H1 (cell line): Measurements from ENCODE around the gene IRAG1. TPM values are rescaled to one million over a fixed set of nuclear protein-coding genes. Genes with fewer than 3 reads are reported as not detected.

Experiments
- CTCF ChIA-PET: fragments of 300-600 bp; sonication (Branson Sonifier 250); formaldehyde crosslinking; loops from one replicate; lab custom pipeline; 2021; ENCODE audit not compliant: partially characterized antibody; lab: Charles Lee
- POLR2A ChIA-PET: fragments of 300-600 bp; sonication (Branson Sonifier 250); formaldehyde crosslinking; loops from one replicate; lab custom pipeline; 2021; ENCODE audit warnings: inconsistent platforms; ENCODE audit not compliant: partially characterized antibody; lab: Charles Lee
- DNase-seq, 2 experiments: peaks; one replicate each; pipeline versions ENCODE4 v3.0.0 to v3.0.0-alpha.2; 2010 to 2022; ENCODE audit warnings: low spot score in 2 of 2, low read depth in 1 of 2, mixed read lengths in 1 of 2
- FAIRE-seq: peaks from 2 replicates; lab custom pipeline; 2011; peaks lifted over from hg19 to GRCh38; lab: Jason Lieb, UNC
- H2AFZ ChIP-seq: 2 replicates; pipeline ENCODE4 v1.8.1; 2012; ENCODE audit warnings: low read length, inconsistent platforms
- H2AK5ac ChIP-seq: 2 replicates; pipeline ENCODE4 v1.6.1; 2013; ENCODE audit warnings: low read depth, low read length
- H2BK120ac ChIP-seq: replicated peaks from 2 replicates; pipeline ENCODE3; 2013; ENCODE audit warnings: low read depth, low read length, inconsistent platforms
- H2BK12ac ChIP-seq: 2 replicates; pipeline ENCODE4 v1.6.1; 2013; ENCODE audit warnings: low read depth, low read length
- H2BK15ac ChIP-seq: 2 replicates; pipeline ENCODE4 v1.6.1; 2013; ENCODE audit warnings: low read length
- H2BK20ac ChIP-seq: 2 replicates; pipeline ENCODE4 v1.6.1; 2013; ENCODE audit warnings: low read length
- H2BK5ac ChIP-seq: 2 replicates; pipeline ENCODE4 v1.6.1; 2013; ENCODE audit warnings: low read depth, low read length
- H3K14ac ChIP-seq: 2 replicates; pipeline ENCODE4 v1.6.1; 2013; ENCODE audit warnings: inconsistent platforms; ENCODE audit not compliant: insufficient read length
- H3K18ac ChIP-seq: 2 replicates; pipeline ENCODE4 v1.6.1; 2013; ENCODE audit warnings: low read length; ENCODE audit errors: extremely low read depth
- H3K23ac ChIP-seq: 2 replicates; pipeline ENCODE4 v1.6.1; 2013; ENCODE audit warnings: inconsistent platforms; ENCODE audit not compliant: insufficient read length
- H3K23me2 ChIP-seq: 2 replicates; pipeline ENCODE4 v1.6.1; 2013; ENCODE audit warnings: low read depth, low read length
- H3K27ac ChIP-seq: 2 replicates; pipeline ENCODE4 v1.6.1; 2011; ENCODE audit warnings: low read depth, low read length, inconsistent platforms
- H3K27me3 ChIP-seq, 4 experiments: replicated peaks in 1 of 4; 1 replicate in 1 of 4; 2 replicates in 3 of 4; pipeline versions ENCODE4 v1.6.1 to v1.8.1; 2011 to 2013; ENCODE audit warnings: low read length in 3 of 4, mild to moderate bottlenecking in 3 of 4, inconsistent platforms in 2 of 4, mixed read lengths in 2 of 4, moderate library complexity in 1 of 4; ENCODE audit not compliant: control insufficient read depth in 3 of 4, insufficient read depth in 3 of 4; ENCODE audit errors: extremely low read depth in 1 of 4
- H3K36me3 ChIP-seq, 4 experiments: 2 replicates each; pipeline versions ENCODE4 v1.6.1 to v1.8.1; 2011 to 2013; ENCODE audit warnings: mild to moderate bottlenecking in 4 of 4, low read length in 3 of 4, moderate library complexity in 2 of 4, control low read depth in 1 of 4, inconsistent platforms in 1 of 4; ENCODE audit not compliant: insufficient read depth in 4 of 4, control insufficient read depth in 2 of 4
- H3K4ac ChIP-seq: replicated peaks from 2 replicates; pipeline ENCODE3; 2013; ENCODE audit warnings: low read length, low read depth, mixed read lengths, inconsistent platforms; ENCODE audit not compliant: insufficient read length
- H3K4me1 ChIP-seq, 4 experiments: replicated peaks in 1 of 4; 1 replicate in 1 of 4; 2 replicates in 3 of 4; pipeline versions ENCODE4 v1.6.1 to v1.8.1; 2011 to 2013; ENCODE audit warnings: low read length in 3 of 4, inconsistent platforms in 2 of 4, mixed read lengths in 1 of 4; ENCODE audit not compliant: insufficient read depth in 4 of 4, control insufficient read depth in 3 of 4
- H3K4me2 ChIP-seq, 2 experiments: 2 replicates each; pipeline versions ENCODE4 v1.6.1 to v1.8.1; 2011 to 2013; ENCODE audit warnings: low read depth in 2 of 2, low read length in 2 of 2, control low read depth in 1 of 2, inconsistent platforms in 1 of 2, mild to moderate bottlenecking in 1 of 2; ENCODE audit not compliant: insufficient read depth in 1 of 2
- H3K4me3 ChIP-seq, 4 experiments: fragments of 200-600, 300-600 bp in 1 of 4; sonication (generic), shearing (Covaris generic), sonication (Bioruptor Twin) in 1 of 4; 2 replicates each; pipeline versions ENCODE4 v1.5.1 to v1.8.1; 2011 to 2016; ENCODE audit warnings: low read length in 4 of 4, low read depth in 3 of 4, control low read depth in 2 of 4, inconsistent platforms in 2 of 4, mild to moderate bottlenecking in 2 of 4, mixed read lengths in 1 of 4, moderate library complexity in 1 of 4; ENCODE audit not compliant: insufficient read depth in 2 of 4; ENCODE audit errors: extremely low read depth in 1 of 4
- H3K56ac ChIP-seq: replicated peaks from 2 replicates; pipeline ENCODE3; 2013; ENCODE audit warnings: low read depth, mild to moderate bottlenecking, mixed read lengths, low read length, inconsistent platforms; ENCODE audit not compliant: insufficient read length
- H3K79me1 ChIP-seq: 2 replicates; pipeline ENCODE4 v1.6.1; 2013; ENCODE audit warnings: low read depth, low read length, control low read depth
- H3K79me2 ChIP-seq, 2 experiments: 2 replicates each; pipeline versions ENCODE4 v1.6.1 to v1.8.1; 2012 to 2013; ENCODE audit warnings: low read length in 2 of 2, mild to moderate bottlenecking in 2 of 2, inconsistent platforms in 1 of 2; ENCODE audit not compliant: insufficient read depth in 2 of 2, control insufficient read depth in 1 of 2
- H3K9ac ChIP-seq, 4 experiments: replicated peaks in 1 of 4; 1 replicate in 1 of 4; 2 replicates in 3 of 4; pipeline versions ENCODE4 v1.6.1 to v1.8.1; 2011 to 2013; ENCODE audit warnings: low read depth in 3 of 4, low read length in 3 of 4, control low read depth in 2 of 4, mild to moderate bottlenecking in 2 of 4, moderate library complexity in 2 of 4, inconsistent platforms in 1 of 4; ENCODE audit errors: extremely low read depth in 1 of 4
- H3K9me3 ChIP-seq, 2 experiments: 2 replicates each; pipeline versions ENCODE4 v1.6.1 to v1.8.1; 2012 to 2013; ENCODE audit warnings: mild to moderate bottlenecking in 2 of 2, moderate library complexity in 2 of 2, control low read depth in 1 of 2, inconsistent platforms in 1 of 2, low read depth in 1 of 2, low read length in 1 of 2, mixed read lengths in 1 of 2; ENCODE audit not compliant: insufficient read depth in 2 of 2
- H4K20me1 ChIP-seq, 2 experiments: replicated peaks in 1 of 2; 2 replicates each; pipeline versions ENCODE3 to v1.8.1; 2011 to 2013; ENCODE audit warnings: inconsistent platforms in 2 of 2, low read length in 2 of 2, mild to moderate bottlenecking in 1 of 2; ENCODE audit not compliant: insufficient read depth in 2 of 2, control insufficient read depth in 1 of 2
- H4K5ac ChIP-seq: 2 replicates; pipeline ENCODE4 v1.6.1; 2013; ENCODE audit warnings: low read length, low read depth, mixed read lengths, inconsistent platforms; ENCODE audit not compliant: insufficient read length
- H4K8ac ChIP-seq: 2 replicates; pipeline ENCODE4 v1.8.0; 2013; ENCODE audit warnings: mild to moderate bottlenecking, moderate library complexity, low read length, inconsistent platforms; ENCODE audit not compliant: insufficient read depth; ENCODE audit errors: extremely low read depth
- H4K91ac ChIP-seq: replicated peaks from 2 replicates; pipeline ENCODE3; 2013; ENCODE audit warnings: low read length, mixed read lengths, inconsistent platforms; ENCODE audit not compliant: insufficient read length
- CEBPB ChIP-seq: IDR thresholded peaks from 2 replicates; pipeline ENCODE4 v1.6.1; 2012; ENCODE audit warnings: low read depth, low read length
- CTBP2 ChIP-seq: IDR thresholded peaks from 2 replicates; pipeline ENCODE4 v1.7.0; 2011; ENCODE audit warnings: borderline replicate concordance, mild to moderate bottlenecking, moderate library complexity, mixed read lengths, low read length; ENCODE audit not compliant: insufficient read depth, insufficient read length
- HDAC2 ChIP-seq, 2 experiments: fragments of 300-600 bp in 1 of 2; sonication (generic) in 1 of 2; IDR thresholded peaks; 2 replicates each; pipeline ENCODE4 v1.6.1; 2011 to 2012; ENCODE audit warnings: low read depth in 2 of 2, low read length in 2 of 2, mild to moderate bottlenecking in 2 of 2, moderate library complexity in 2 of 2, borderline replicate concordance in 1 of 2, inconsistent platforms in 1 of 2
- NANOG ChIP-seq: IDR thresholded peaks from 2 replicates; pipeline ENCODE4 v1.6.1; 2011; ENCODE audit warnings: low read length, low read depth, mild to moderate bottlenecking, inconsistent platforms; ENCODE audit not compliant: insufficient read depth, poor library complexity, severe bottlenecking
- RFX5 ChIP-seq: IDR thresholded peaks from 2 replicates; pipeline ENCODE4 v1.6.1; 2011; ENCODE audit warnings: low read depth, low read length, improper control_type of control experiment, borderline replicate concordance
- WGBS, 2 experiments: shearing (Covaris generic) in 1 of 2; methylation state at CpG; one replicate each; pipeline versions ENCODE4 v1.1.6 to v1.1.7; 2013 to 2015; ENCODE audit warnings: low lambda C conversion rate in 2 of 2, mixed read lengths in 2 of 2, inconsistent platforms in 1 of 2, low coverage in 1 of 2, missing lambda C conversion rate in 1 of 2; ENCODE audit not compliant: insufficient replicate concordance in 2 of 2, insufficient coverage in 1 of 2, insufficient read length in 1 of 2; ENCODE audit errors: extremely low coverage in 1 of 2, missing lambda C conversion rate in 1 of 2; 5-methylcytosine and 5-hydroxymethylcytosine counted together
- polyA plus RNA-seq, 7 experiments: library from polyadenylated mRNA; depleted of rRNA in 3 of 7; stranded (reverse) in 5 of 7; unstranded in 2 of 7; fragments of >200 nt in 5 of 7; fragments of 200-250 nt in 2 of 7; gene quantifications; 1 replicate in 5 of 7; 2 replicates in 1 of 7; 4 replicates in 1 of 7; pipeline versions ENCODE4 v1.2.1 to v1.2.3, GENCODE V29; 2011 to 2013; ENCODE audit warnings: missing spikeins in 2 of 7, mixed read lengths in 2 of 7
- total RNA-seq: library from RNA; stranded (reverse); fragmentation: NEBNext Ultra II Directional; extraction: Animal tissue kit (Norgen Biotek cat#: 25700); gene quantifications from 2 replicates; pipeline ENCODE4 v1.2.1, GENCODE V29; 2021
- TF ChIP-seq, protein P1 (sequence below), 3 experiments: IDR thresholded peaks; 1 replicate in 2 of 3; 2 replicates in 1 of 3; pipeline versions ENCODE4 v1.5.1 to v1.6.1; 2011; ENCODE audit warnings: low read length in 3 of 3, mild to moderate bottlenecking in 3 of 3, inconsistent platforms in 2 of 3, low read depth in 1 of 3, moderate library complexity in 1 of 3; ENCODE audit not compliant: insufficient read depth in 1 of 3; ENCODE audit errors: control extremely low read depth in 1 of 3

IRAG1 gene
- total and polyA plus RNA-seq, 2 of the 8 experiments (the other 6 are each of a cell fraction or from before 2014, with no cell fraction given) = 1.8 to 2.7 TPM

DNA sequence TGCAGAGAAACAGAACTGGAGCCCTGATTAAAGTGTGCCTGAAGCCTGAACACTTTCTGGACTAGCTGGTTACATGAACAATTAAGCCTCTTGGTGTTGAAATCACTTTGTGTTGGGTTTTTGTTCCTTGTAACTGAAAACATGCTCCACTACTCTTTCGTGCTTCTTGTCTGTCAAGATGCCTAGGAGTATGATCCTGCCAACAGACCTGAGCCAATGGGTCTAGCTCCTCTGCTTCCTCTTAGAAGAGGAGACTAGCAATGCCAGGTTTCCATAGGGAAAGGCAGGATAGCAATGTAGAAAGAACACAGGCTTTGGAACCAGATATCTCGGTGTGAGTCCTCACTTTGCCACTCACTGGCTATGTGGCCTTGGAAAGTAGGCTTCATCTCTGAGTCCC is 40.3 kb downstream of the IRAG1 start:
- Histone ChIP-seq H3K4me1 (peaks cover 0 to 4% (median 0%) of the 10 kb centered on the region in 4 experiments; a peak in 3 of 7 replicates), H3K4me2 (no peak overlapping the region), H2AK5ac (no peak overlapping the region), H3K27ac (no peak overlapping the region), H3K4me3 (no peak overlapping the region), H4K8ac (no peak overlapping the region), H2AFZ (no peak overlapping the region), H3K79me1 (no peaks in the 10 kb centered on the region), H3K36me3 (no peaks in the 10 kb centered on the region), H3K27me3 (no peaks in the 10 kb centered on the region), H3K4ac (no peak overlapping the region), H4K5ac (no peak overlapping the region), H3K23ac (no peak overlapping the region), H2BK15ac (no peak overlapping the region), H3K18ac (no peak overlapping the region), H4K91ac (no peak overlapping the region), H3K79me2 (no peaks in the 10 kb centered on the region), H3K56ac (no peak overlapping the region), H4K20me1 (no peaks in the 10 kb centered on the region), H2BK20ac (no peak overlapping the region), H3K9ac (no peak overlapping the region), H3K23me2 (no peaks in the 10 kb centered on the region), H2BK120ac (no peak overlapping the region), H2BK12ac (no peak overlapping the region), H3K9me3 (no peaks in the 10 kb centered on the region), H3K14ac (no peak overlapping the region), H2BK5ac (no peak overlapping the region)
- WGBS, 2 experiments = 85% methylated on average over 2 of the region's 2 CpGs; no CpG with 5 or more reads in 1 of the 2 experiments
- ChIA-PET POLR2A (interaction anchor here (0.8 kb wide), 1 partner anchor 24 kb away, joined by 3 read pairs; no protein-coding TSS in a partner anchor), CTCF (interaction anchor here (0.6 to 6.0 kb wide), 20 partner anchors 11 to 731 kb away, joined by 3 to 92 read pairs (median 5); no protein-coding TSS in a partner anchor)
- TF ChIP-seq CEBPB (no peak), CTBP2 (no peak), NANOG (no peak), HDAC2 (IDR thresholded peaks at IDR 0.05; ENCODE audit: borderline replicate concordance in 1 of 2, low read depth in 2 of 2, low read length in 2 of 2) (no peak), RFX5 (no peak)
- TF ChIP-seq, protein P1, sequence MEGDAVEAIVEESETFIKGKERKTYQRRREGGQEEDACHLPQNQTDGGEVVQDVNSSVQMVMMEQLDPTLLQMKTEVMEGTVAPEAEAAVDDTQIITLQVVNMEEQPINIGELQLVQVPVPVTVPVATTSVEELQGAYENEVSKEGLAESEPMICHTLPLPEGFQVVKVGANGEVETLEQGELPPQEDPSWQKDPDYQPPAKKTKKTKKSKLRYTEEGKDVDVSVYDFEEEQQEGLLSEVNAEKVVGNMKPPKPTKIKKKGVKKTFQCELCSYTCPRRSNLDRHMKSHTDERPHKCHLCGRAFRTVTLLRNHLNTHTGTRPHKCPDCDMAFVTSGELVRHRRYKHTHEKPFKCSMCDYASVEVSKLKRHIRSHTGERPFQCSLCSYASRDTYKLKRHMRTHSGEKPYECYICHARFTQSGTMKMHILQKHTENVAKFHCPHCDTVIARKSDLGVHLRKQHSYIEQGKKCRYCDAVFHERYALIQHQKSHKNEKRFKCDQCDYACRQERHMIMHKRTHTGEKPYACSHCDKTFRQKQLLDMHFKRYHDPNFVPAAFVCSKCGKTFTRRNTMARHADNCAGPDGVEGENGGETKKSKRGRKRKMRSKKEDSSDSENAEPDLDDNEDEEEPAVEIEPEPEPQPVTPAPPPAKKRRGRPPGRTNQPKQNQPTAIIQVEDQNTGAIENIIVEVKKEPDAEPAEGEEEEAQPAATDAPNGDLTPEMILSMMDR (IDR thresholded peaks at IDR 0.05; ENCODE audit: control extremely low read depth in 1 of 3, insufficient read depth in 1 of 3, low read depth in 1 of 3, low read length in 3 of 3) = no peak
- DNase-seq (no peak), FAIRE-seq (no peak)
